GM12864 (cell line): ENCODE results near the gene DUSP12.
"Not testable (repeated sequence)": the region's sequence is repeated elsewhere in the genome, so short reads cannot be mapped to it uniquely, and the experiment has no call there.

Experiments used
- DNase-seq: peaks from one replicate; pipeline ENCODE4 v3.0.0-alpha.2; 2011; ENCODE audit warnings: low read depth
- H3K4me3 ChIP-seq: 2 replicates; pipeline ENCODE4 v1.5.1; 2011; ENCODE audit warnings: mild to moderate bottlenecking, low read depth, low read length, control low read depth
- CTCF ChIP-seq: IDR thresholded peaks from 2 replicates; pipeline ENCODE4 v1.5.1; 2011; ENCODE audit warnings: low read depth, mild to moderate bottlenecking, moderate library complexity, low read length, control low read depth, inconsistent platforms; ENCODE audit errors: missing control alignments

The DUSP12 gene

GRCh38 chr1:161747801-161748200, 1.8 kb upstream of the DUSP12 start:
- DNase-seq, result no peak

GRCh38 chr1:161763522-161764098, 14.0 kb downstream of the DUSP12 start:
- H3K4me3 ChIP-seq, result no peak overlapping the region
- DNase-seq, result no peak
- TF ChIP-seq CTCF, result peak; percentile 69

More at GRCh38 chr1:161747801-161748200, 1.8 kb upstream of the DUSP12 start:
- H3K4me3 ChIP-seq, result peak overlapping the region; percentile 23
- TF ChIP-seq CTCF, result no peak

DNA sequence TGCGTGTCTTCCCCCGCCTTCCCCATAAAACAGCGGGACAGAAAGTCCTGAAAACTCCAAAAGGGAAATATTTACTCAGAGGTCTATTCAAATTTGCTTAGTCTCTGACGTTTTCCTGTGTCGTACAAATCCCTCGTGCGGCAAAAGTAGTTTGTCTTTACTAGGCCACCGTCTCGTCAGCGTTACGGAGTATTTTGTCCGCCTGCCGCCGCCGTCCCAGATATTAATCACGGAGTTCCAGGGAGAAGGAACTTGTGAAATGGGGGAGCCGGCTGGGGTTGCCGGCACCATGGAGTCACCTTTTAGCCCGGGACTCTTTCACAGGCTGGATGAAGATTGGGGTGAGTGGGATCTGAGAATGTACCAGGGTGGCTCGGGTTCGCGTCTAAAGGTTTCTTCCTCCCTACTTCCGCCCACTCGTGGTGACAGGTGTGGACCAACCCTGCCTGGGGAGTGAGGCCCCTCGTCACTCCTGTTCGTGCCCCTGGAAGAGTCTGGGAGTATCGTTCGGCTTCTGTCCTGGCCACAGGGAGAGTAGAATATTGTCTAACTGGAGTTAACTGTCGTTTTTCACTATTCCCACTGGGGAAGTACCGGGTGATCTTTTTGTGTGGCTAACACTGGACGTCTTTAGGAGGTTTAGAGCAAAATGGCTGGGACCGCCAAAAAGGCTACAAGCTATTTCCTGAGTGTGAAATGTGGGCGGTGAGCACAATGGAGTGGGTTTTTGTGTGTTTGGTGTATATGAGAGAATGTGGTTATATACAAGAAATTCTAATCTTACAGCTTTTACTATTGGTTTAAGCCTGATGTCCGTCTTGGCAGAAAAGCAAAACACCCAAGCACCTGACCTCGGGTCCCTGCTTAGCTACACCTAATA, 16.8 kb downstream of the DUSP12 start, which contains the start of gene ATF6:
Gene ATF6 (plus strand): TSS at position 219 of the 880 bp plus-strand sequence. CDS start 41 bp downstream, at position 260.
- H3K4me3 ChIP-seq, result peak within 1 kb of the TSS; percentile 93
- TF ChIP-seq CTCF, result no peak

DNA sequence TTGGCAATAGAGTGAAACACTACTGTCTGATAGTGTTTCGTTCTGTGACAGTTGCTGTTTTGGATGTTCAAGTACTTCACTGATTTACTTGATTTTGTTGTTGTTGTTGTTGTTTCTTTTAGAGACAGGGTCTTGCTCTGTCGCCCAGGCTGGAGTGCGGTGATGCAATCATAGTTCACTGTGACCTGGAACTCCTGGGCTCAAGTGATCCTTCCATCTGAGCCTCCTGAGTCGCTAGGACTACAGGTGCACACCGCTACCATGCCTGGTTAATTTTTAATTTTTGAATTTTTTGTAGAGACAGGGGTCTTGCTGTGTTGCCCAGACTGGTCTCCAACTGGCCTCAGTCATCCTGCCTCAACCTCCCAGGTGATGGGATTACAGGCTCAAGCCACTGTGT, 18.9 kb downstream of the DUSP12 start:
- no peak overlapping the region for H3K4me3 ChIP-seq
- no peak for DNase-seq

More for the DNA sequence above, 16.8 kb downstream of the DUSP12 start, which contains the start of gene ATF6:
- peak; percentile 88 for DNase-seq

DNA sequence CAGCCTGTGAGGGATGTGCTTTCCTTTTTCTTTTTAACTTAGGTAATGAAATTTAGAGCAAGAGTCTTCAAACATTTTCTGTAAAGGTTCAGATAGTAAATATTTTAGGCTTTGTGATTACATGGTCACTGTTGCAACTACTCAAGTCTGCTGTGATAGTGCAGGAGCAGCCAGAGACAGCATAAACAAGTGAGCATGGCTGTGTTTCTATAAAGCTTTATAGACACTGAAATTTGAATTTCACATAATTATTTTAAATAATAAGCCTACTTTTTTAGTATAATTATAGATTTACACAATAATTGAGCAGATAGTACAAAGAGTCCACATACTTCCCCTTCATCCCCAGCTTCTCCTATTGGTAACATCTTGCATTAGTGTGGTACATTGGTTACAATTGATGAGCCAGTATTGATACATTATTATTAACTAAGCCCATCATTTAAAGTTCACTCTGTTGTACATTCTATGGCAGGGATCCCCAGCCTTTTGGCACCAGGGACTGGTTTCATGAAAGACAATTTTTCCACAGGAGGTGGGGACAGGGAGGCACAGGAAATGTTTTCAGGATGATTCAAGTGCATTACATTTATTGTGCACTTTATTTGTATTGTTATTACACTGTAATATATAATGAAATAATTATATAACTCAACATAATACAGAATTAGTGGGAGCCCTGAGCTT, 19.5 kb downstream of the DUSP12 start:
- TF ChIP-seq CTCF, result no peak
- no peak overlapping the region for H3K4me3 ChIP-seq
- DNase-seq, result no peak

More for the DNA sequence above, 18.9 kb downstream of the DUSP12 start:
- TF ChIP-seq CTCF, result no peak

DNA sequence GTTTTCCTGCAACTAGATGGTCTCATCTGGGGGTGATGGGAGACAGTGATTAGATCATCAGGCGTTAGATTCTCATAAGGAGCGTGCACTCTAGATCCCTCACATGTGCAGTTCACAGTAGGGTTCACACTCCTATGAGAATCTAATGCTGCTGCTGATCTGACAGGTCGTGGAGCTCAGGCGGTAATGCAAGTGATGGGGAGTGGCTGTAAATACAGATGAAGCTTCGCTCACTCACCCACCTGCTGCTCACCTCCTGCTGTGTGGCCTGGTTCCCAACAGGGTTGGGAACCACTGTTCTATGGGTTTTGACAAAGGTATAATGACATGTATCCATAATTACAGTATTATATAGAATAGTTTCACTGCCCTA, 20.1 kb downstream of the DUSP12 start:
- not testable (repeated sequence) for DNase-seq, H3K4me3 ChIP-seq

DNA sequence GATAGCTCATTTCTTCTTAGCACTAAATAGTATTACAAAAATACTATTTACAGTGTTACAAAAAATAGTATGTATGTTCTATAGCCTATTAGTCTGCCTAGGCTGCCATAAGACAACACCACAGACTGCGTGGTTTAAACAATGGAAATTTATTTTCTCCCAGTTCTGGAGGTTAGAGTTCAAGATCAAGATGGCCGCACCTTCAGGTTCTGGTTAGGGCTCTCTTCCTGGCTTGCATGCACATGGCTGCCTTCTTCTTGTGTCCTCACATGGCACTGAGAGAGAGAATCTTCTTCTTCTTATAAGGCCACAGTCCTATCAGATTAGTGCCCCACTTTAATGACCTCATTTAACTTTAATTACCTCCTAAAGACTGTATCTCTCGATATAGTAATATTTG, 20.7 kb downstream of the DUSP12 start:
- DNase-seq, result no peak

More for the DNA sequence above, 20.7 kb downstream of the DUSP12 start:
- H3K4me3 ChIP-seq, result no peak overlapping the region
- no peak for TF ChIP-seq CTCF
